OCI-LY7 (cell line): Measurements from ENCODE around the gene AGTRAP. TPM values are rescaled to one million over a fixed set of nuclear protein-coding genes. Genes with fewer than 3 reads are reported as not detected.

ENCODE experiments used
- BruUV-seq: library from RNA; stranded (reverse); fragments of 400-500 nt; replicated peaks from 2 replicates; lab custom pipeline; 2021; lab: Mats Ljungman, UMichigan
- CTCF ChIA-PET: fragments of 300-600 bp; sonication (Branson Sonifier 250); formaldehyde crosslinking; loops from one replicate; lab custom pipeline; 2022; ENCODE audit warnings: antibody characterized with exemption; ENCODE audit not compliant: unreplicated experiment; lab: Charles Lee
- POLR2A ChIA-PET: fragments of 300-600 bp; sonication (Branson Sonifier 250); formaldehyde crosslinking; loops from one replicate; lab custom pipeline; 2022; ENCODE audit warnings: antibody characterized with exemption; lab: Charles Lee
- DNase-seq: peaks from one replicate; pipeline ENCODE4 v3.0.0-alpha.2; 2015; ENCODE audit warnings: low spot score
- H2AFZ ChIP-seq: fragments of 200-600 bp; sonication (generic), shearing (Covaris generic); 2 replicates; pipeline ENCODE4 v1.6.1; 2014; ENCODE audit warnings: mild to moderate bottlenecking, antibody characterized with exemption, low read length, moderate library complexity
- H3K27ac ChIP-seq: fragments of 200-600 bp; sonication (generic); 2 replicates; pipeline ENCODE4 v1.5.1; 2014; ENCODE audit warnings: mixed run types, low read depth, mild to moderate bottlenecking, moderate library complexity, low read length, inconsistent platforms; ENCODE audit not compliant: poor library complexity, severe bottlenecking
- H3K36me3 ChIP-seq: fragments of 200-600 bp; sonication (generic); 2 replicates; pipeline ENCODE4 v1.6.1; 2014; ENCODE audit warnings: mild to moderate bottlenecking, antibody characterized with exemption, low read length, moderate library complexity, mixed read lengths; ENCODE audit not compliant: insufficient read depth
- H3K4me1 ChIP-seq: fragments of 200-600 bp; sonication (generic); 2 replicates; pipeline ENCODE4 v1.5.1; 2014; ENCODE audit warnings: mild to moderate bottlenecking, low read length; ENCODE audit not compliant: insufficient read depth, poor library complexity, severe bottlenecking
- H3K4me2 ChIP-seq: fragments of 200-600 bp; sonication (generic); 2 replicates; pipeline ENCODE4 v1.6.1; 2014; ENCODE audit warnings: mild to moderate bottlenecking, low read length
- H3K4me3 ChIP-seq: fragments of 200-600 bp; sonication (generic); 2 replicates; pipeline ENCODE4 v1.5.1; 2014; ENCODE audit warnings: mild to moderate bottlenecking, low read depth, low read length; ENCODE audit not compliant: poor library complexity, severe bottlenecking
- H3K79me2 ChIP-seq: fragments of 200-600 bp; sonication (generic); 2 replicates; pipeline ENCODE4 v1.6.1; 2016; ENCODE audit warnings: low read depth, mild to moderate bottlenecking, low read length, moderate library complexity, mixed read lengths; ENCODE audit not compliant: insufficient read depth
- H3K9me2 ChIP-seq: fragments of 200-600 bp; sonication (generic); 2 replicates; pipeline ENCODE4 v1.6.1; 2016; ENCODE audit warnings: mild to moderate bottlenecking, low read length, mixed read lengths; ENCODE audit not compliant: insufficient read depth
- H3K9me3 ChIP-seq: fragments of 200-600 bp; sonication (generic); 2 replicates; pipeline ENCODE4 v1.6.1; 2014; ENCODE audit warnings: mild to moderate bottlenecking, mixed run types, low read length, mixed read lengths
- H4K20me1 ChIP-seq: fragments of 200-600 bp; sonication (generic); 2 replicates; pipeline ENCODE4 v1.6.1; 2014; ENCODE audit warnings: mild to moderate bottlenecking, antibody characterized with exemption, low read length, moderate library complexity, mixed read lengths; ENCODE audit not compliant: insufficient read depth
- CTCF ChIP-seq: fragments of 200-600 bp; sonication (generic); conservative IDR thresholded peaks from 2 replicates; pipeline ENCODE4 v1.5.1; 2014; ENCODE audit warnings: mild to moderate bottlenecking, antibody characterized with exemption, low read length, moderate library complexity, mixed read lengths
- EZH2phosphoT487 ChIP-seq: fragments of 200-600 bp; sonication (generic); IDR thresholded peaks from 2 replicates; pipeline ENCODE4 v1.6.1; 2018; ENCODE audit warnings: low read depth, borderline replicate concordance, mild to moderate bottlenecking, mixed run types, antibody characterized with exemption, low read length, moderate library complexity, mixed read lengths
- intact Hi-C: fragments of 100-400 bp; cut with micrococcal nuclease; formaldehyde crosslinking; loops from one replicate; pipeline ENCODE4 v1.10.0; 2022; ENCODE audit not compliant: unreplicated experiment
- total RNA-seq, 2 experiments: library from RNA; depleted of rRNA in 1 of 2; stranded (reverse); fragments of >200 nt in 1 of 2; shearing (Covaris generic) in 1 of 2; gene quantifications; 2 replicates each; pipeline ENCODE4 v1.2.3, GENCODE V29; 2014 to 2022

Gene AGTRAP
- total RNA-seq, 2 experiments from 2014 or later = 36.1 to 40.0 TPM

GRCh38 chr1:11720525-11720924 is 15.4 kb upstream of the AGTRAP start:
- Histone ChIP-seq H4K20me1 (no peaks in the 10 kb centered on the region), H3K4me3 (no peak overlapping the region), H3K9me3 (no peaks in the 10 kb centered on the region), H3K4me1 (peaks cover 15% of the 10 kb centered on the region), H3K36me3 (no peaks in the 10 kb centered on the region), H3K4me2 (no peak overlapping the region), H2AFZ (no peak overlapping the region), H3K9me2 (no peaks in the 10 kb centered on the region), H3K79me2 (no peaks in the 10 kb centered on the region), H3K27ac (no peak overlapping the region)
- no TSS peak for BruUV-seq
- TF ChIP-seq EZH2phosphoT487 (no peak), CTCF (no peak)
- ChIA-PET CTCF (interaction anchor here (0.6 to 1.5 kb wide), 2 partner anchors 17 to 25 kb away, joined by 3 read pairs; no protein-coding TSS in a partner anchor), POLR2A (interaction anchor here (0.7 kb wide), 3 partner anchors 60 to 487 kb away, joined by 3 read pairs; no protein-coding TSS in a partner anchor)
- DNase-seq = no peak
- intact Hi-C loops = no loop called here

- Histone ChIP-seq H3K9me3 (no peaks in the 10 kb centered on the region), H2AFZ (no peak overlapping the region), H4K20me1 (no peaks in the 10 kb centered on the region), H3K36me3 (no peaks in the 10 kb centered on the region), H3K79me2 (no peaks in the 10 kb centered on the region), H3K4me3 (no peak overlapping the region), H3K27ac (no peak overlapping the region), H3K4me2 (no peak overlapping the region), H3K9me2 (no peaks in the 10 kb centered on the region), H3K4me1 (peaks cover 19% of the 10 kb centered on the region)
- no peak for DNase-seq
- intact Hi-C loops = no loop called here
- TF ChIP-seq EZH2phosphoT487 (no peak), CTCF (no peak)
- POLR2A ChIA-PET = no interaction called here
- BruUV-seq = no TSS peak
- CTCF ChIA-PET = no interaction called here
These were observed 14.6 kb upstream of the AGTRAP start for GRCh38 chr1:11721311-11721710.

- H3K4me3 ChIP-seq = no peak overlapping the region
- H3K9me3 ChIP-seq = no peaks in the 10 kb centered on the region
- no peak for DNase-seq
- no peak overlapping the region for H2AFZ ChIP-seq
- H3K79me2 ChIP-seq = no peaks in the 10 kb centered on the region
- peaks cover 19% of the 10 kb centered on the region for H3K4me1 ChIP-seq
- intact Hi-C loops = no loop called here
- H3K36me3 ChIP-seq = no peaks in the 10 kb centered on the region
- no peaks in the 10 kb centered on the region for H3K9me2 ChIP-seq
- H4K20me1 ChIP-seq = no peaks in the 10 kb centered on the region
- ChIA-PET POLR2A (no interaction called here), CTCF (no interaction called here)
- no peak for TF ChIP-seq CTCF
- TF ChIP-seq EZH2phosphoT487 = no peak
- BruUV-seq = no TSS peak
- H3K4me2 ChIP-seq = no peak overlapping the region
- no peak overlapping the region for H3K27ac ChIP-seq
These were observed 13.4 kb upstream of the AGTRAP start for GRCh38 chr1:11722538-11722937.
